ENCODE measurements around the gene ZNF672. TPM values are rescaled to one million over a fixed set of nuclear protein-coding genes. Genes with fewer than 3 reads are reported as not detected.
A peak's percentile ranks its signal among the peaks of the same experiment; 100 is the strongest.

Gene ZNF672
- total RNA-seq, 1 donor from 2014 or later: 29.8 TPM

DNA sequence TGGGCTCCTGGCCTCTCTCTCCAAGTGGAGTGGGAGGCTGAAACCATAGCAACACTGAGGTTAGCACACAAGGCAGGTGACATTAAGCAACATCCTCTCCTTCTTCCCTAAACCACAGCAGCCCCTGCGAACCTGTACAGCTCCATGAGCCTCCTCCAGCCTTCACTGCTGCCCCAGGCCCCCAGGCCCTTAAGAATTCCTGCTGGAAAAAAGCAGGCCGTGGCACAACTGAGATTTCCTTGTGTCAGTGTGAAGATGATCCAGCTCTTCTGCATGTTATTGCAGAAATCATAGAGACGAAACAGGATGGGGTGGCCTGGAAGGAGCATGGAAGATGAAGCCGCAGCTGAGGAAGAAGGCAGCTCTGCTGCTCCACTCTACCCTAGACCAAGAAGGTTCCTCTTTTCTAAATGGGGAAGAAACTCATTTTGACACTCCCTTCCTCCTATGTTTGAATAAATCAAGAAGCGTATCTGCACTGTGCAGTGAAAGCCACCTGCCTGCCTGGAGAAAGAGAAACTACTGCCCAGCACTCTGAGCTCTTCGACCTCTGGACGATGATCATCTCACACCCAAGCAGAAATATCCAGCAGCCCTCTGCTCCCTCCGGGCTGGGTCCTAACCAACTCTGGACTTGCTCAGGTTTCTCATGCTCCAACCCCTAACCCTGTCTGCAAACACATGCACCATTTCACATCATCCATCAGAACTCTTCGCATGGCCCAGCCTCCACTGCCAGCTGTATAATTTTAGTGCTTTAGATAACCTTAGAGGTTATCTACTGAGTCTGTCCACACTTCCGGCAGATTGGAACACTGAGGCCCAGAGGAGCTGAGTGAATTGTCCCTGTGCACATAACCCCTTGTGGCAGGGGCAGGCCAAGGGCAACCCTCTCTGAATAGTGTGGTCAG lies 33.0 kb upstream of the ZNF672 start:
- H3K36me3 Mint-ChIP-seq (ENCODE audit: low read depth, unreplicated experiment): peaks cover 11% of the 10 kb centered on the region
- H3K27me3 Mint-ChIP-seq (ENCODE audit: unreplicated experiment): peaks cover 10% of the 10 kb centered on the region
- no peak for TF ChIP-seq CTCF (IDR thresholded peaks at IDR 0.05; ENCODE audit: unreplicated experiment)
- no peaks in the 10 kb centered on the region for H3K4me1 Mint-ChIP-seq (ENCODE audit: unreplicated experiment)
- H3K4me3 Mint-ChIP-seq (ENCODE audit: unreplicated experiment): no peak overlapping the region
- H3K9me3 Mint-ChIP-seq (ENCODE audit: unreplicated experiment): peaks cover 11% of the 10 kb centered on the region
- DNase-seq (ENCODE audit: low spot score): no peak
- no peak overlapping the region for H3K27ac Mint-ChIP-seq (ENCODE audit: unreplicated experiment)

DNA sequence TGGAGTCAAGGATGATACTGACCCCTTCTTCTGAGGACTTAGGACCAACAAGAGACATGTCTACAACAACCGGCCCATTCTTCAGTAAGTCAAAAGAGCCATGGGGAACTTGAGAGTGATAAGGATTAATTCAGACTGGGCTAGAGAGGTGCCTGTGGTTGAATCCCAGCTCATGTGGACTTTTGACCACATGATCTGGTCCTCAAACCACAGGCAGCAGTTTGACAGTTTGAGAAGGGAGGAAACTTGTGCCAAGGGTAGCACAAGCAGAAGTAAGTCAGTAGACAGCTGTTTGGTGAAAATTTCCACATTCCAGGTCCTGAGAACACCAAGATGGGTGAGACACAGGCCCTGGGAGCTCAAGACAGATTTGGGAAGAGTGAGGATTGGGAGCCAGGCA lies 32.1 kb upstream of the ZNF672 start:
- DNase-seq (ENCODE audit: low spot score): no peak
- Mint-ChIP-seq H3K27me3 (ENCODE audit: unreplicated experiment) (peaks cover 10% of the 10 kb centered on the region), H3K9me3 (ENCODE audit: unreplicated experiment) (peaks cover 7% of the 10 kb centered on the region), H3K4me3 (ENCODE audit: unreplicated experiment) (no peak overlapping the region), H3K27ac (ENCODE audit: unreplicated experiment) (no peak overlapping the region), H3K4me1 (ENCODE audit: unreplicated experiment) (no peaks in the 10 kb centered on the region), H3K36me3 (ENCODE audit: low read depth, unreplicated experiment) (peaks cover 17% of the 10 kb centered on the region)
- TF ChIP-seq CTCF (IDR thresholded peaks at IDR 0.05; ENCODE audit: unreplicated experiment): no peak

DNA sequence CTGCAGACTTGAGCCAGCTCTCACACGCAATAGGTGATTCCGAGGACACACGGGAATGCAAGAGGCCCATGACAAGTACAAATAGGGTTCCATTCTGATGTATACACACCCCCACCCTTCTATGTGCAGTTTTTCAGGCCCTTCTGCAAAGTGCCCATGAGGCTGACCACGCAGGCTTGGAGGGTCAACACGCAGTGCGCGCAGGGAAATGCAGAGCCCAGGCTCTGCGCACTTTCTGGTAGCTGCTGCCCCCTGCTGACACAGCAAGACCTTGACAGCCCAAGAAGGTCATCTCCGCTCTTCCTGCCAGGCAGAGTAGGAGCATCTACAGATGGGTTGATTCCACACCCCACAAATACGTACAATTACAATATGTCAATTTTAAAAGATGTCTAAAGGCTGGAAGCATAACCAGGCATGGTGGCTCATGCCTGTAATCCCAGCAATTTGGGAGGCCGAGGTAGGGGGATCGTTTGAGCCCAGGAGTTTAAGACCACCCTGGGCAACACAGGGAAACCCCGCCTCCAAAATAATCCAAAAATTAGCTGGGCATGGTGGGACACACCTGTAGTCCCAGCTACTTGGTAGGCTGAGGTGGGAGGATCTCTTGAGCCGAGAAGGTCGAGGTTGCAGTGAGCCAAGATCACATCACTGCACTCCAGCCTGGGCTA lies 30.8 kb upstream of the ZNF672 start:
- peaks cover 25% of the 10 kb centered on the region for H3K36me3 Mint-ChIP-seq (ENCODE audit: low read depth, unreplicated experiment)
- peak; percentile 66 for TF ChIP-seq CTCF (IDR thresholded peaks at IDR 0.05; ENCODE audit: unreplicated experiment)
- H3K4me1 Mint-ChIP-seq (ENCODE audit: unreplicated experiment): peaks cover under 1% of the 10 kb centered on the region
- no peak overlapping the region for H3K27ac Mint-ChIP-seq (ENCODE audit: unreplicated experiment)
- H3K27me3 Mint-ChIP-seq (ENCODE audit: unreplicated experiment): peaks cover 15% of the 10 kb centered on the region
- DNase-seq (ENCODE audit: low spot score): peak; percentile 36
- no peak overlapping the region for H3K4me3 Mint-ChIP-seq (ENCODE audit: unreplicated experiment)
- H3K9me3 Mint-ChIP-seq (ENCODE audit: unreplicated experiment): peaks cover 7% of the 10 kb centered on the region

DNA sequence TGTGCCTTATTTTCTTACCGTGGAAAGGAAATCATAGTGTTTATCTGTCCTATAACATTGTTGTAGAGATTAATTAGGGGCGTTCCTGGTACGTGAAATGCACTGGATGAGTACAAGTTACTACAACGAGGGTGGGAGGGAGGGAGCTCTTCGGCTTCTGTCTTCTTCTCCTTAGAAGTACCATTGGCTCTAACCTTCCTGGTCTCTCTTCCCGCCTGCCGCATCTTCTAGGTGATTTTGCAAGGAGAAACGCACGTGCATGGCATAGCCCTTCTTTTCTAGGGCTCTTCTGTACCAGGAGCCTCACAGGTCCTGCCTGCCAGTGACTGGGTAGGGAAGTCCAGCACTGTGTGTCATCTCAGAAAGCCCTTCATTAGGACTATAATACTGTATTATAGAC lies 29.1 kb upstream of the ZNF672 start:
- H3K27ac Mint-ChIP-seq (ENCODE audit: unreplicated experiment): no peak overlapping the region
- TF ChIP-seq CTCF (IDR thresholded peaks at IDR 0.05; ENCODE audit: unreplicated experiment): no peak
- no peak for DNase-seq (ENCODE audit: low spot score)
- H3K36me3 Mint-ChIP-seq (ENCODE audit: low read depth, unreplicated experiment): peaks cover 33% of the 10 kb centered on the region
- peaks cover 11% of the 10 kb centered on the region for H3K4me1 Mint-ChIP-seq (ENCODE audit: unreplicated experiment)
- peaks cover 22% of the 10 kb centered on the region for H3K27me3 Mint-ChIP-seq (ENCODE audit: unreplicated experiment)
- no peak overlapping the region for H3K4me3 Mint-ChIP-seq (ENCODE audit: unreplicated experiment)
- H3K9me3 Mint-ChIP-seq (ENCODE audit: unreplicated experiment): peaks cover 1% of the 10 kb centered on the region
